ENCODE data around the gene MCAM.

GRCh38 chr11:119323532-119324033, 6.7 kb upstream of the MCAM start:
- no peak for TF ChIP-seq EZH2phosphoT487 (IDR thresholded peaks at IDR 0.05; ENCODE audit: insufficient read depth, low read depth)
- no peak for TF ChIP-seq EZH2 (IDR thresholded peaks at IDR 0.05; ENCODE audit: insufficient read depth, poor library complexity, severe bottlenecking)
